HepG2 (cell line): ENCODE data around the gene BMPR1B. TPM values are rescaled to one million over a fixed set of nuclear protein-coding genes. Genes with fewer than 3 reads are reported as not detected.

Experiments
- AGO2 ChIP-seq: fragments of 200-400 bp; formaldehyde crosslinking; optimal IDR thresholded peaks from 2 replicates; pipeline ENCODE3; 2017; ENCODE audit warnings: mild to moderate bottlenecking, low read depth, low read length, moderate library complexity
- ATM ChIP-seq: fragments of 450-650 bp; IDR thresholded peaks from 2 replicates; pipeline ENCODE4 v1.7.1; 2017; ENCODE audit warnings: mild to moderate bottlenecking, borderline replicate concordance
- CEBPB ChIP-seq: IDR thresholded peaks from 2 replicates; pipeline ENCODE4 v1.6.1; 2011; ENCODE audit warnings: low read depth, low read length, improper control_type of control experiment, borderline replicate concordance
- FOXA1 ChIP-seq, 2 experiments: fragments of 450-650 bp in 1 of 2; sonication (generic) in 1 of 2; formaldehyde crosslinking in 1 of 2; IDR thresholded peaks; 2 replicates each; pipeline versions ENCODE4 v1.4.0 to v1.6.1; 2016 to 2020; ENCODE audit warnings: missing genetic modification reagents in 1 of 2
- GATAD2A ChIP-seq: IDR thresholded peaks from 2 replicates; pipeline ENCODE4 v1.6.1; 2016
- KDM1A ChIP-seq: IDR thresholded peaks from 2 replicates; pipeline ENCODE4 v1.6.1; 2016; ENCODE audit warnings: missing compliant biosample characterization
- KDM3A ChIP-seq: IDR thresholded peaks from 2 replicates; pipeline ENCODE4 v1.6.1; 2018; ENCODE audit warnings: low read depth, missing compliant biosample characterization
- MAFF ChIP-seq: IDR thresholded peaks from 2 replicates; pipeline ENCODE4 v1.6.1; 2011; ENCODE audit warnings: low read depth, low read length, improper control_type of control experiment
- MIER2 ChIP-seq: IDR thresholded peaks from 2 replicates; pipeline ENCODE4 v1.6.1; 2016; ENCODE audit warnings: missing biosample characterization, missing genetic modification reagents
- NR2F6 ChIP-seq, 2 experiments: IDR thresholded peaks; 2 replicates each; pipeline ENCODE4 v1.6.1; 2016; ENCODE audit warnings: antibody characterized with exemption in 1 of 2, mild to moderate bottlenecking in 1 of 2
- SMYD3 ChIP-seq: sonication (generic); formaldehyde crosslinking; IDR thresholded peaks from 2 replicates; pipeline ENCODE4 v1.8.1; 2023; ENCODE audit warnings: mild to moderate bottlenecking, missing genetic modification reagents
- SNRNP70 ChIP-seq: fragments of 200-400 bp; formaldehyde crosslinking; IDR thresholded peaks from 2 replicates; pipeline ENCODE4 v1.6.1; 2017; ENCODE audit warnings: mild to moderate bottlenecking, low read depth, low read length, moderate library complexity
- TSC22D2 ChIP-seq: sonication (generic); formaldehyde crosslinking; IDR thresholded peaks from 2 replicates; pipeline ENCODE4 v1.5.1; 2020; ENCODE audit warnings: missing genetic modification reagents, mild to moderate bottlenecking, borderline replicate concordance
- ZBTB3 ChIP-seq: sonication (generic); formaldehyde crosslinking; IDR thresholded peaks from 2 replicates; pipeline ENCODE4 v1.4.0; 2020; ENCODE audit warnings: low read depth, mild to moderate bottlenecking, moderate library complexity, missing genetic modification reagents, borderline replicate concordance
- ZBTB7A ChIP-seq: sonication (generic); formaldehyde crosslinking; IDR thresholded peaks from 2 replicates; pipeline ENCODE4 v1.8.0; 2022; ENCODE audit warnings: mild to moderate bottlenecking, missing genetic modification reagents
- ZFP37 ChIP-seq: sonication (generic); formaldehyde crosslinking; IDR thresholded peaks from 2 replicates; pipeline ENCODE4 v1.4.0; 2020; ENCODE audit warnings: missing genetic modification reagents, borderline replicate concordance
- ZKSCAN8 ChIP-seq: IDR thresholded peaks from 2 replicates; pipeline ENCODE4 v1.6.1; 2016; ENCODE audit warnings: borderline replicate concordance, missing genetic modification reagents, missing compliant biosample characterization
- ZNF296 ChIP-seq: sonication (generic); formaldehyde crosslinking; conservative IDR thresholded peaks from 2 replicates; pipeline ENCODE4 v1.5.0; 2020; ENCODE audit warnings: mild to moderate bottlenecking, missing genetic modification reagents
- ZNF337 ChIP-seq: sonication (generic); formaldehyde crosslinking; IDR thresholded peaks from 2 replicates; pipeline ENCODE4 v1.5.1; 2020; ENCODE audit warnings: missing genetic modification reagents, low read depth, mild to moderate bottlenecking, borderline replicate concordance
- ZNF34 ChIP-seq: sonication (generic); formaldehyde crosslinking; IDR thresholded peaks from 2 replicates; pipeline ENCODE4 v1.4.0; 2020; ENCODE audit warnings: mild to moderate bottlenecking, missing genetic modification reagents, borderline replicate concordance
- ZNF570 ChIP-seq: sonication (generic); formaldehyde crosslinking; IDR thresholded peaks from 2 replicates; pipeline ENCODE4 v1.4.0; 2020; ENCODE audit warnings: mild to moderate bottlenecking, missing genetic modification reagents, borderline replicate concordance
- ZNF652 ChIP-seq: IDR thresholded peaks from 2 replicates; pipeline ENCODE4 v1.6.1; 2016; ENCODE audit warnings: low read depth, borderline replicate concordance
- polyA plus RNA-seq, 8 experiments: library from polyadenylated mRNA; depleted of rRNA in 3 of 8; stranded (reverse) in 7 of 8; unstranded in 1 of 8; fragments of >200 nt; fragmentation: Illumina TruSeq in 4 of 8; extraction: Trizol in 4 of 8; gene quantifications; 2 replicates each; pipeline versions ENCODE4 v1.2.1 to v1.2.3, GENCODE V29; 2011 to 2016; ENCODE audit warnings: low read depth in 4 of 8, missing spikeins in 1 of 8, mixed read lengths in 1 of 8; ENCODE audit not compliant: insufficient read depth in 1 of 8
- total RNA-seq, 5 experiments: library from RNA; depleted of rRNA; stranded (reverse); fragments of >200 nt; fragmentation: Illumina TruSeq; extraction: Trizol; gene quantifications; 2 replicates each; pipeline ENCODE4 v1.2.3, GENCODE V29; 2016; ENCODE audit warnings: low read depth in 1 of 5
- TF ChIP-seq, protein P1 (sequence below): sonication (generic); formaldehyde crosslinking; IDR thresholded peaks from 2 replicates; pipeline ENCODE4 v1.5.0; 2020; ENCODE audit warnings: mild to moderate bottlenecking, missing genetic modification reagents
- TF ChIP-seq, protein P2 (sequence below): sonication (generic); formaldehyde crosslinking; IDR thresholded peaks from 2 replicates; pipeline ENCODE4 v1.5.1; 2020; ENCODE audit warnings: missing genetic modification reagents, mild to moderate bottlenecking, borderline replicate concordance
- TF ChIP-seq, protein P3 (sequence below): sonication (generic); formaldehyde crosslinking; IDR thresholded peaks from 2 replicates; pipeline ENCODE4 v1.4.0; 2020; ENCODE audit warnings: mild to moderate bottlenecking, low read depth, missing genetic modification reagents
- TF ChIP-seq, protein P4 (sequence below): sonication (generic); formaldehyde crosslinking; IDR thresholded peaks from 2 replicates; pipeline ENCODE4 v1.5.0; 2020; ENCODE audit warnings: mild to moderate bottlenecking, missing genetic modification reagents

The BMPR1B gene
- total and polyA plus RNA-seq, 2 of the 13 experiments (the other 11 are each of a cell fraction or from before 2014, with no cell fraction given), result 0.07 TPM; not detected in 1

DNA sequence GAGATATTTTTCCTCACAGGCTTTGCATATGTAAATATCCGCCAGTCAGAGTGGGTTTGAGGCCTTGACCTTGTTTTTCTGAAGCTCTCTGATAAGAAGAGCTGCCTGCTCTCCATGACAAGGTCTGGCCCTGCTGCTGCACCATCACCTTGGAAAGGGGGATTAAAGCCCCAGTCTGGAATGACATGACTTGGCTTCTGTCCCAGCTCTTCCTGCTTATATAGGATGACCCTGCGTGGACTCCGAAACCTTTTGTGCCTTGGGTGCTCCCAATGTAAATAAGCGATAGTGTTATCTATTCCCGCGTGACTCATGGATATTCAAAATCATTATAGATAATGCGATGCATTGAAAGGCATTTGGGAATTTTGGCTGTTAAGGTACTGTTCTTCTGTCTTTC is 139.3 kb downstream of the BMPR1B start (continued):
- TF ChIP-seq, protein P1, sequence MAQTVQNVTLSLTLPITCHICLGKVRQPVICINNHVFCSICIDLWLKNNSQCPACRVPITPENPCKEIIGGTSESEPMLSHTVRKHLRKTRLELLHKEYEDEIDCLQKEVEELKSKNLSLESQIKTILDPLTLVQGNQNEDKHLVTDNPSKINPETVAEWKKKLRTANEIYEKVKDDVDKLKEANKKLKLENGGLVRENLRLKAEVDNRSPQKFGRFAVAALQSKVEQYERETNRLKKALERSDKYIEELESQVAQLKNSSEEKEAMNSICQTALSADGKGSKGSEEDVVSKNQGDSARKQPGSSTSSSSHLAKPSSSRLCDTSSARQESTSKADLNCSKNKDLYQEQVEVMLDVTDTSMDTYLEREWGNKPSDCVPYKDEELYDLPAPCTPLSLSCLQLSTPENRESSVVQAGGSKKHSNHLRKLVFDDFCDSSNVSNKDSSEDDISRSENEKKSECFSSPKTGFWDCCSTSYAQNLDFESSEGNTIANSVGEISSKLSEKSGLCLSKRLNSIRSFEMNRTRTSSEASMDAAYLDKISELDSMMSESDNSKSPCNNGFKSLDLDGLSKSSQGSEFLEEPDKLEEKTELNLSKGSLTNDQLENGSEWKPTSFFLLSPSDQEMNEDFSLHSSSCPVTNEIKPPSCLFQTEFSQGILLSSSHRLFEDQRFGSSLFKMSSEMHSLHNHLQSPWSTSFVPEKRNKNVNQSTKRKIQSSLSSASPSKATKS (CRISPR knock-in tag), result no peak
- TF ChIP-seq SNRNP70 (no peak), ZBTB3 (CRISPR knock-in tag) (no peak), SMYD3 (no peak), ATM (no peak), ZFP37 (CRISPR knock-in tag) (no peak), ZKSCAN8 (CRISPR knock-in tag) (no peak), AGO2 (no peak), MAFF (no peak), NR2F6 (IDR thresholded peaks at IDR 0.05) (peak; percentile 62), NR2F6 (CRISPR knock-in tag; IDR thresholded peaks at IDR 0.05) (peak; percentile 37; the same call in 1 of the 2 replicates), TSC22D2 (no peak), CEBPB (no peak), FOXA1 (IDR thresholded peaks at IDR 0.05) (no peak), FOXA1 (CRISPR knock-in tag; IDR thresholded peaks at IDR 0.05) (peak; percentile 78), MIER2 (CRISPR knock-in tag) (no peak), ZNF570 (no peak), KDM1A (CRISPR knock-in tag) (no peak), KDM3A (CRISPR knock-in tag) (no peak), ZNF652 (CRISPR knock-in tag) (no peak), ZNF337 (CRISPR knock-in tag) (no peak), GATAD2A (CRISPR knock-in tag) (peak; percentile 24; the same call in 1 of the 2 replicates), ZNF296 (no peak), ZNF34 (no peak), ZBTB7A (no peak)
- TF ChIP-seq, protein P2, sequence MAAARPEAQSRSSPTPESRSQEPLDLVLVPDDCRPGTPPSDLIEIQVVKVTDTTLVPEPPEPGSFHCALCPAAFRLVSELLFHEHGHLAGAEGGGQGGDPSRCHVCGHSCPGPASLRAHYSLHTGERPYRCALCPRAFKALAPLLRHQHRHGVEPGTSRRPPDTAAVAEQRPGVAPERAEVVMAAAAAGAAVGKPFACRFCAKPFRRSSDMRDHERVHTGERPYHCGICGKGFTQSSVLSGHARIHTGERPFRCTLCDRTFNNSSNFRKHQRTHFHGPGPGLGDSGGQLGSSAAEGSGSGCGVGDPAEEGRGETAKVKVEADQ (CRISPR knock-in tag), result no peak
- TF ChIP-seq, protein P3, sequence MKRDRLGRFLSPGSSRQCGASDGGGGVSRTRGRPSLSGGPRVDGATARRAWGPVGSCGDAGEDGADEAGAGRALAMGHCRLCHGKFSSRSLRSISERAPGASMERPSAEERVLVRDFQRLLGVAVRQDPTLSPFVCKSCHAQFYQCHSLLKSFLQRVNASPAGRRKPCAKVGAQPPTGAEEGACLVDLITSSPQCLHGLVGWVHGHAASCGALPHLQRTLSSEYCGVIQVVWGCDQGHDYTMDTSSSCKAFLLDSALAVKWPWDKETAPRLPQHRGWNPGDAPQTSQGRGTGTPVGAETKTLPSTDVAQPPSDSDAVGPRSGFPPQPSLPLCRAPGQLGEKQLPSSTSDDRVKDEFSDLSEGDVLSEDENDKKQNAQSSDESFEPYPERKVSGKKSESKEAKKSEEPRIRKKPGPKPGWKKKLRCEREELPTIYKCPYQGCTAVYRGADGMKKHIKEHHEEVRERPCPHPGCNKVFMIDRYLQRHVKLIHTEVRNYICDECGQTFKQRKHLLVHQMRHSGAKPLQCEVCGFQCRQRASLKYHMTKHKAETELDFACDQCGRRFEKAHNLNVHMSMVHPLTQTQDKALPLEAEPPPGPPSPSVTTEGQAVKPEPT (CRISPR knock-in tag), result no peak
- TF ChIP-seq, protein P4, sequence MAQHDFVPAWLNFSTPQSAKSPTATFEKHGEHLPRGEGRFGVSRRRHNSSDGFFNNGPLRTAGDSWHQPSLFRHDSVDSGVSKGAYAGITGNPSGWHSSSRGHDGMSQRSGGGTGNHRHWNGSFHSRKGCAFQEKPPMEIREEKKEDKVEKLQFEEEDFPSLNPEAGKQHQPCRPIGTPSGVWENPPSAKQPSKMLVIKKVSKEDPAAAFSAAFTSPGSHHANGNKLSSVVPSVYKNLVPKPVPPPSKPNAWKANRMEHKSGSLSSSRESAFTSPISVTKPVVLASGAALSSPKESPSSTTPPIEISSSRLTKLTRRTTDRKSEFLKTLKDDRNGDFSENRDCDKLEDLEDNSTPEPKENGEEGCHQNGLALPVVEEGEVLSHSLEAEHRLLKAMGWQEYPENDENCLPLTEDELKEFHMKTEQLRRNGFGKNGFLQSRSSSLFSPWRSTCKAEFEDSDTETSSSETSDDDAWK (CRISPR knock-in tag), result no peak
